Ascending aorta (tissue), 2 donors: ENCODE data around the gene CYB561D2. TPM values are rescaled to one million over a fixed set of nuclear protein-coding genes. Genes with fewer than 3 reads are reported as not detected.

ENCODE experiments used
- DNase-seq, 2 donors: peaks; one replicate each; pipeline ENCODE4 v3.0.0-alpha.2; 2019; ENCODE audit warnings: low spot score in 2 of 2
- H3K27ac ChIP-seq, 2 donors: fragments of 200-600 bp; sonication (generic); one replicate each; pipeline ENCODE4 v1.5.1; 2016 to 2017; ENCODE audit warnings: mild to moderate bottlenecking in 1 of 2
- H3K27me3 ChIP-seq: fragments of 200-600 bp; sonication (generic); one replicate; pipeline ENCODE4 v1.5.1; 2017
- H3K36me3 ChIP-seq, 2 donors: fragments of 200-600 bp; sonication (generic); one replicate each; pipeline ENCODE4 v1.5.1; 2016
- H3K4me1 ChIP-seq, 2 donors: fragments of 200-600 bp; sonication (generic); one replicate each; pipeline ENCODE4 v1.5.1; 2016 to 2017; ENCODE audit warnings: mild to moderate bottlenecking in 1 of 2
- H3K4me3 ChIP-seq, 2 donors: fragments of 200-600 bp; sonication (generic); one replicate each; pipeline ENCODE4 v1.5.1; 2016 to 2017; ENCODE audit warnings: mild to moderate bottlenecking in 1 of 2
- H3K9me3 ChIP-seq, 2 donors: fragments of 200-600 bp; sonication (generic); one replicate each; pipeline ENCODE4 v1.5.1; 2016
- intact Hi-C: fragments of 100-400 bp; cut with DNase I; formaldehyde crosslinking; loops from one replicate; pipeline ENCODE4 v1.15.1; 2023
- total RNA-seq: library from RNA; depleted of rRNA; stranded (reverse); fragments of >200 nt; gene quantifications from one replicate; pipeline ENCODE4 v1.1.0, GENCODE V29; 2016
- TF ChIP-seq, protein P1 (sequence below), 3 experiments: fragments of 200-600 bp in 2 of 3; fragments of 450-650 bp in 1 of 3; sonication (generic) in 2 of 3; IDR thresholded peaks; one replicate each; pipeline ENCODE4 v1.5.1; 2016 to 2019; ENCODE audit warnings: antibody characterized with exemption in 3 of 3, mild to moderate bottlenecking in 1 of 3, moderate library complexity in 1 of 3

Gene CYB561D2
- total RNA-seq, 1 donor from 2014 or later, result 20.2 TPM

DNA sequence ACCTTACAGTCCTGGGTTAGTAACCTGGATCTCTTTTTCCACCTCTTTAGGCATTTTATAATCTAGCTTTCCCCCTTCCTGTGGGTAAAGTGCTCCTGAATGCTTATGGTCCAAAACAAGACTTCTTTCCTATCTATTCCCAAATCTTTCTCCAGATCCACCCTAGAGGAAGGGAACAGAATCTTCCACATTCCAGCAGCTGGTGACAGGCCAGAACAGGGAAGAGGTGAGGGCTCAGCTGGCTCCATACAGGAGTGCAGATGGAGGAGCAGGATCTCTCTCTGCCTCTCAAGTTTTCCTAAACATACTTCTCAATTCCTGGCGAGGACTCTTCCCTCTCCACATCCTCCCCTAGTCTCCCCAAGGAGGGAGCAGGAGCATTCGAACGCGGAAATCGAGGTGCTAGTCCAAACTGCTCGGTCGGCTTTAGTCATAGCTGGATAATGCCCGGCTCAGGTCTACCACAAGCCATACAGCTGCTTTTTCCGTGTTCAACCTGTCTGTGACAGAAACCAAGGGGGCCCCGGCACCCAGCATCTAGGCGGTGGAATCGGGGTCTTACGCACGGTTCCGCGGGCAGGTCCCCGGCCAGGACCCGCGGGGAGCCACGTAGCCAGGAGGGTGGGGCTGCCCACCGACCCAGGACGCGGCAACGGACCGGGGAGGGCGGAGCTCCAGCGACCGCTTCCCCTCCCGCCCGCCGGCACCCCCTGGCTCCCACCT lies 14.0 kb upstream of the CYB561D2 start:
- Histone ChIP-seq H3K27ac (peak overlapping the region; percentile 99), H3K4me3 (peak overlapping the region; percentile 72 to 96), H3K27me3 (no peaks in the 10 kb centered on the region), H3K9me3 (no peaks in the 10 kb centered on the region), H3K36me3 (peaks cover 5 to 9% of the 10 kb centered on the region in 2 donors), H3K4me1 (peaks cover 25 to 70% of the 10 kb centered on the region in 2 donors)
- intact Hi-C loops, result loop anchor here (1.0 kb wide), 1 partner anchor 23 kb away; the partner anchor contains the start of gene TMEM115
- DNase-seq, result no peak
- TF ChIP-seq, protein P1, sequence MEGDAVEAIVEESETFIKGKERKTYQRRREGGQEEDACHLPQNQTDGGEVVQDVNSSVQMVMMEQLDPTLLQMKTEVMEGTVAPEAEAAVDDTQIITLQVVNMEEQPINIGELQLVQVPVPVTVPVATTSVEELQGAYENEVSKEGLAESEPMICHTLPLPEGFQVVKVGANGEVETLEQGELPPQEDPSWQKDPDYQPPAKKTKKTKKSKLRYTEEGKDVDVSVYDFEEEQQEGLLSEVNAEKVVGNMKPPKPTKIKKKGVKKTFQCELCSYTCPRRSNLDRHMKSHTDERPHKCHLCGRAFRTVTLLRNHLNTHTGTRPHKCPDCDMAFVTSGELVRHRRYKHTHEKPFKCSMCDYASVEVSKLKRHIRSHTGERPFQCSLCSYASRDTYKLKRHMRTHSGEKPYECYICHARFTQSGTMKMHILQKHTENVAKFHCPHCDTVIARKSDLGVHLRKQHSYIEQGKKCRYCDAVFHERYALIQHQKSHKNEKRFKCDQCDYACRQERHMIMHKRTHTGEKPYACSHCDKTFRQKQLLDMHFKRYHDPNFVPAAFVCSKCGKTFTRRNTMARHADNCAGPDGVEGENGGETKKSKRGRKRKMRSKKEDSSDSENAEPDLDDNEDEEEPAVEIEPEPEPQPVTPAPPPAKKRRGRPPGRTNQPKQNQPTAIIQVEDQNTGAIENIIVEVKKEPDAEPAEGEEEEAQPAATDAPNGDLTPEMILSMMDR (IDR thresholded peaks at IDR 0.05), result no peak

GRCh38 chr3:50337175-50337861 lies 13.3 kb upstream of the CYB561D2 start:
- peak; percentile 99 to 100 for DNase-seq
- H3K27ac ChIP-seq, result peak overlapping the region; percentile 99
- H3K4me1 ChIP-seq, result peaks cover 25 to 70% of the 10 kb centered on the region in 2 donors
- TF ChIP-seq, protein P1 (IDR thresholded peaks at IDR 0.05), result no peak
- no peaks in the 10 kb centered on the region for H3K27me3 ChIP-seq
- no peaks in the 10 kb centered on the region for H3K9me3 ChIP-seq
- intact Hi-C loops, result loop anchor here (1.0 kb wide), 1 partner anchor 22 kb away; the partner anchor contains the start of gene TMEM115
- peak overlapping the region; percentile 72 to 96 for H3K4me3 ChIP-seq
- peaks cover 0 to 2% of the 10 kb centered on the region in 2 donors for H3K36me3 ChIP-seq

DNA sequence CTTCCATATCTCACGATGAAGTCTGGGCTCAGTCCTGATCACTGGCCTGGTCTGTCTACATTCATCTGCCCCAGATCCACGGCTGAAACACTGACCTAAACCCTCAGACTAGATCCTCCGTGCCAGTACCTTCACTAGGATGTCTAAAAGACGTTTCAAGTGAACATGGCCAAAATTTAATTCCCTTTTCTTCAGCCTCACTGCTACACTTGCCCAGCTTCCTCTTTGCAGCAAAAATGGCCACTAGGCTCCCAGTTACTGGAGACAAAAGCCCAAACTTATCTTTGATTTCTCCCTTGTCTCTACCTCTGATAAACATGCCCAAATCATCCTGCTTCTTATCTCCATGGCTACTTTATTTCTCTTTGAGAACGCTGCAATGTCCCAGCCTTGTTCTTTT lies 11.7 kb upstream of the CYB561D2 start:
- H3K4me3 ChIP-seq, result peak overlapping the region; percentile 14 to 96
- intact Hi-C loops, result no loop called here
- H3K9me3 ChIP-seq, result no peaks in the 10 kb centered on the region
- no peaks in the 10 kb centered on the region for H3K36me3 ChIP-seq
- H3K27ac ChIP-seq, result peak overlapping the region; percentile 99
- H3K4me1 ChIP-seq, result peaks cover 24 to 63% of the 10 kb centered on the region in 2 donors
- no peaks in the 10 kb centered on the region for H3K27me3 ChIP-seq
- TF ChIP-seq, protein P1 (IDR thresholded peaks at IDR 0.05), result no peak
- no peak for DNase-seq

DNA sequence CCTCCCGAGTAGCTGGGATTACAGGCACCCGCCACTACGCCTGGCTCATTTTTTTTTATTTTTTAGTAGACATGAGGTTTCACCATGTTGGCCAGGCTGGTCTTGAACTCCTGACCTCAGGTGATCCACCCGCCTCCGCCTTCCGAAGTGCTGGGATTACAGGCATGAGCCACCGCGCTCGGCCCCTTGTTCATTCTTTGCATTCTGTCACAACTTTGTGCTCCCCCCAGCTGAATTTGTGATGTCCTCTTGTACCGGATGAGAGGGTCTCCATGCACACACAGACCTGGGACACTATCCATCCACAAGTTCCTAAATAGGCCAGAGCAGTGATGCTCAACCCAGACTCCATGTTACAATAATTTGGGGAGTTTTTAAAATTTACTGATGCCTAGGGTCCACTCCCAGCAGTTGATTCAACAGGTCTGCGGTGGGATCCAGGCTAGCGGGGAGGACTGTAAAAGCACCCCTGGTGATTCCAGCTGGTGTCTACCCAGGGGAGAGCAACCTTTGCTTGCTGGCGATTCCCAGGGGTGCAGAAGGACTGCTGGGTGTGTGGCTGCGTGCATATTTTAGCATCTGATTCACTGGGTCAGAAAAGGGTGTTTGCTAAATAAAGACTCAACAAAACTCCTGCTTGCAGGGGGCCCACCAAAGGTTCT lies 11.0 kb upstream of the CYB561D2 start:
- Histone ChIP-seq H3K27me3 (no peaks in the 10 kb centered on the region), H3K4me1 (peaks cover 20 to 56% of the 10 kb centered on the region in 2 donors), H3K27ac (peak overlapping the region; percentile 99), H3K36me3 (no peaks in the 10 kb centered on the region), H3K4me3 (peak overlapping the region; percentile 68 to 96), H3K9me3 (no peaks in the 10 kb centered on the region)
- DNase-seq, result no peak
- TF ChIP-seq, protein P1 (IDR thresholded peaks at IDR 0.05), result no peak
- intact Hi-C loops, result no loop called here

- no peak for DNase-seq
- TF ChIP-seq, protein P1 (IDR thresholded peaks at IDR 0.05), result no peak
- peak overlapping the region; percentile 99 for H3K27ac ChIP-seq
- H3K36me3 ChIP-seq, result no peaks in the 10 kb centered on the region
- H3K9me3 ChIP-seq, result no peaks in the 10 kb centered on the region
- peaks cover 18 to 52% of the 10 kb centered on the region in 2 donors for H3K4me1 ChIP-seq
- no peaks in the 10 kb centered on the region for H3K27me3 ChIP-seq
- intact Hi-C loops, result no loop called here
- peak overlapping the region; percentile 68 to 96 for H3K4me3 ChIP-seq
These were observed 10.6 kb upstream of the CYB561D2 start for GRCh38 chr3:50340147-50340447.
